Urinary bladder (tissue), 4 donors: Measurements from ENCODE around the gene SUSD6. TPM values are rescaled to one million over a fixed set of nuclear protein-coding genes. Genes with fewer than 3 reads are reported as not detected.

ENCODE experiments used
- DNase-seq: peaks from one replicate; pipeline ENCODE4 v3.0.0-alpha.2; 2015; ENCODE audit errors: extremely low spot score
- H3K27ac ChIP-seq: one replicate; pipeline ENCODE4 v1.5.1; 2013; ENCODE audit warnings: low read depth, mild to moderate bottlenecking, moderate library complexity
- H3K36me3 ChIP-seq: one replicate; pipeline ENCODE4 v1.6.1; 2013; ENCODE audit warnings: mild to moderate bottlenecking, moderate library complexity; ENCODE audit not compliant: insufficient read depth
- H3K4me1 ChIP-seq: one replicate; pipeline ENCODE4 v1.6.1; 2013; ENCODE audit warnings: mild to moderate bottlenecking, moderate library complexity; ENCODE audit not compliant: insufficient read depth
- H3K4me3 ChIP-seq: one replicate; pipeline ENCODE4 v1.5.1; 2013; ENCODE audit warnings: low read depth, low read length
- WGBS: extraction: QIAGEN DNeasy Blood & Tissue Kit; methylation state at CpG from one replicate; pipeline ENCODE4 v1.1.7; 2013; 5-methylcytosine and 5-hydroxymethylcytosine counted together
- polyA plus RNA-seq: library from polyadenylated mRNA; stranded (reverse); fragments of 200-250 nt; gene quantifications from one replicate; pipeline ENCODE4 v1.2.3, GENCODE V29; 2013
- total RNA-seq: library from RNA; depleted of rRNA; stranded (reverse); fragments of >200 nt; gene quantifications from one replicate; pipeline ENCODE4 v1.2.3, GENCODE V29; 2014
- donor health status: healthy with polysubstance abuse.
- donor health status: healthy.

SUSD6 gene
- total and polyA plus RNA-seq, 2 donors: 12.5 to 20.0 TPM

DNA sequence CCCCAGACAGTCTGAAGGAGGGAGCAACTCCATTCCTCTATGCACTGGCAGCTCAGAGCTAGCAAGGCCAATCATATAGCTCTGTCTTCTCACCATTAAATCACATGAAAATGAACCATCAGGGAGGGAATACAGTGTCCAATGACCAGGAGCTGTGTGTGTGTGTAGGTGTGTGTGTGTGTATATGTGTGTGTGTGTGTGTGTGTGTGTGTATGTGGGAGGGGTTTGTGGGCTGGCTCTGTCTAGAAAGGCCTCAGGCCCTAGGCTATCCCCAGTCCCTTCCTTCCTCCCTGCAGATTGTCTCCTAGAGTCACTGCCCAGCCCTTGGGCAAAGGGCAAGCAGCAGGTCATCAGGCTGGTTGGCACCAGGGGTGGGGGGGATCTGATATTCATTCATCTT lies 5.7 kb upstream of the SUSD6 start:
- Histone ChIP-seq H3K27ac (no peak overlapping the region), H3K4me1 (no peaks in the 10 kb centered on the region), H3K36me3 (no peaks in the 10 kb centered on the region), H3K4me3 (no peak overlapping the region)
- no peak for DNase-seq

GRCh38 chr14:69606258-69607184 lies 4.9 kb upstream of the SUSD6 start:
- 87% methylated on average over 5 of the region's 5 CpGs for WGBS

GRCh38 chr14:69610020-69610873 lies 1.1 kb upstream of the SUSD6 start:
- Histone ChIP-seq H3K27ac (no peak overlapping the region), H3K36me3 (no peaks in the 10 kb centered on the region), H3K4me3 (no peak overlapping the region), H3K4me1 (no peaks in the 10 kb centered on the region)
- DNase-seq: no peak
- 50% methylated on average over 8 of the region's 8 CpGs for WGBS

More at GRCh38 chr14:69606258-69607184, 4.9 kb upstream of the SUSD6 start:
- Histone ChIP-seq H3K4me3 (no peak overlapping the region), H3K36me3 (no peaks in the 10 kb centered on the region), H3K27ac (no peak overlapping the region), H3K4me1 (no peaks in the 10 kb centered on the region)
- DNase-seq: no peak

- no peaks in the 10 kb centered on the region for H3K36me3 ChIP-seq
- WGBS: 14% methylated on average over 8 of the region's 8 CpGs
- no peaks in the 10 kb centered on the region for H3K4me1 ChIP-seq
- DNase-seq: no peak
- H3K27ac ChIP-seq: no peak overlapping the region
- H3K4me3 ChIP-seq: peak overlapping the region; percentile 95
Observed at GRCh38 chr14:69610874-69611171, 573 bp upstream of the SUSD6 start.

DNA sequence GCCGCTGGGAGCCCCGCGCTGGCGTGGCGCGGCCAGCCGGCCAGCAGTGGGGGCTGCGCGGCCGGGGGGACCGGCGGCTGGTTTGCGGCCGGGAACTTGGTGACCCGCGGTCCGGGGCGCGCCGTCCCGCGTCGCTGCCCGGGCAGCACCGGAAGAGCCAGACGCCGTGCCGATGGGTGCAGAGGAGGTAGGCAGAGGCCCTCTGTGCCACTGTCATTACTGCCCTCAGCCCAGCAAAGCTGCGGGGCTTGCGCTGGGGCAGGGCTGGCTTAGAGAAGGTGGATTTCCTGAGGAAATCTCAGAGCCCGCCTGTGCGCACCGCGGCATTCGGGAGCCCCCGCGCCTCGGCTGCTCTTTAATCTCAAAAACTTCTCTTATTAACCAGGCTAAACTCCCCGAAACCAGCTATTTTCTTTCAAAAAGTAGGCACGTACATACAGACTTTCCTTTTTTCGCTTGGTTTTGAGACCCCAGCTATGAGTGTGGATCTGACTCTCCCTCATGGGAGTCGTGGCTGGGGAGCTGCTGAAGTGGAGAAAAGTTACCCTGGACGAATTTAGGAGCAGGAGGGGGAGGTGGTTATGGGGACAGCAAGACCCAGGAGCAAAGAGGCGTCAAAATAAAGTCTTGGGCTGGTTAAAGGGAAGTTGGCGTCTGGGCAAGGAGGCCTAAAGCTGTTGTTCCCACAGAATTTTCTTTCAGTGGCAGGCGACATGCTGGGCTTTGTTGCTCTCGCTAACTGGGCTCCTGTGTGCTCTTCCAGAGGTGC lies 802 bp downstream of the SUSD6 start:
- Histone ChIP-seq H3K4me1 (no peaks in the 10 kb centered on the region), H3K4me3 (peak overlapping the region; percentile 95), H3K27ac (peak overlapping the region; percentile 94), H3K36me3 (no peaks in the 10 kb centered on the region)
- WGBS: under 1% methylated on average over 47 of the region's 47 CpGs
- DNase-seq: no peak

DNA sequence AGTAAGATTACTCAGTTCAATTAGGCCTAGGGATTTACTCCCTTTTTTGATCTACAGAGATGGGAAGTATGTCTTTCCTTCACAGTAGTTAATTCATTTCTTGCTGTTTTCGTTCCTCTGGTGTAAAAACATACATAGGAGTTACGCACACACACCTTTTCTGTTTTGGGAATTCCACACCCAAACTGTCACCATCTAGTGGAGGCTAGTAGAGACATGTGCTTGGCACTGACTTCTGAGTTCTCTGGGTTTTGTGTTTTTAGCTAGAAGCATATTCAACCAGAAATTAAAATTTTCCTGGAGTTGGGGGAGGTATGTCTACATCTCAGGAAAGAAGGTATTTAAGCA lies 1.4 kb downstream of the SUSD6 start:
- Histone ChIP-seq H3K27ac (peak overlapping the region; percentile 94), H3K36me3 (no peaks in the 10 kb centered on the region), H3K4me1 (no peaks in the 10 kb centered on the region), H3K4me3 (peak overlapping the region; percentile 95)
- no peak for DNase-seq
- WGBS: 22% methylated on average over 2 of the region's 2 CpGs

DNA sequence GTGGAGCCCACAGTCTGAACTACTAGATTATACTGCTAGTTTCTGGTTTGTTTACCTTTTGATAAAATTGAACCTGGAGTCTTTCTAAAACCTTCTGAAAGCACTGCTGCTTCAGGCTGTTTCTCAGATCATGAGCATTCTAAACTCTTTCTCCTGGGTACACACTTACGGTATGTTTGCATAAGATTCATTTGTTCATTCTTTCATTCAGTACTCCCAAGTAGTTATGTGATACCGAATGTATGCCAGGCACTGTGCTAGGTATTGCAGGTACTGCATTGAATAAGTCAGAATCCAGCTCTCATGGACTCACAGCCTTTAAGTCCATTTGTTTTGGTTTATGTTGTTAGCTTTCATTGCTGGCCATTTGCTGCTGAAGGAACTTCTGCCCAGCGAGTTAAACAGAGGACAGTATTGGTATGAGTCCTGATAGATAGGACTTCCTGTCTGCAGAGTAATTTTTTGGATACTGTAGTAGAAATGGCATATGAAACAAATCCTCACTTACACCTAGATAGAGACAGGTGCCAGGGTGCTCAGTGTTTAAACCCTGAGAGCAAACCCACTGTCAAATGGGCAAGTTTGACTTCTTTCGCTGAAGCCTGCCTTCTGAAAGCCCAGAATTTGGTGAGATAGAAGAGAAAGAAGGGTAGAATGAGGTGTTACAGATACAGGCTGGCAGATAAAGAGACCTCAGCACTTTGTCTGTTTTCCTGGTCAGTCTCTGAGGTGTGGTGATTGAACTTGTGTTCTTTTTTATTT lies 2.1 kb downstream of the SUSD6 start:
- Histone ChIP-seq H3K4me3 (no peak overlapping the region), H3K36me3 (no peaks in the 10 kb centered on the region), H3K4me1 (no peaks in the 10 kb centered on the region), H3K27ac (no peak overlapping the region)
- WGBS: 76% methylated on average over 4 of the region's 4 CpGs
- DNase-seq: no peak

DNA sequence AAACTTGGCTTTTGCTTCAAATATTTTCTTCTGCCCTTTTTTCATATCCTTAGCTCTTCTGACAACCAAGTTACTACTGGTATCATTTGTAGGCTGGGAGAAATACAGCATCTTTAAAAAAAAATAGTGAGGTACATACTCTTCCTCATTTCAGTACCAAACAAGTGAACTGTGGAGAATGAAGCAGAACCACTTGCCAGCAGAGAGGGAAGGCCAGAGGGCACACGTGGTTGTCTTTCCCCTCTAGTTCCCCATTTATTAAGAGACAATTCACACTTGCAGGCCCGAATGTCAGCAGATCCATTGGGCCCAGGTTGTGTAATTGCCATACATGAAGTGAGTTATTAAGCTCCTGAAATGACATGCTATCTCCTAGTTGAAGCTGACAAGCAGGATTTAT lies 3.2 kb downstream of the SUSD6 start:
- Histone ChIP-seq H3K4me3 (no peak overlapping the region), H3K27ac (peak overlapping the region; percentile 59), H3K36me3 (no peaks in the 10 kb centered on the region), H3K4me1 (peaks cover 1% of the 10 kb centered on the region)
- no peak for DNase-seq
- 51% methylated on average over 2 of the region's 2 CpGs for WGBS

GRCh38 chr14:69615121-69615495 lies 3.7 kb downstream of the SUSD6 start:
- H3K27ac ChIP-seq: peak overlapping the region; percentile 59
- H3K36me3 ChIP-seq: no peaks in the 10 kb centered on the region
- H3K4me3 ChIP-seq: no peak overlapping the region
- DNase-seq: no peak
- WGBS: 66% methylated on average over 5 of the region's 5 CpGs
- peaks cover 1% of the 10 kb centered on the region for H3K4me1 ChIP-seq

DNA sequence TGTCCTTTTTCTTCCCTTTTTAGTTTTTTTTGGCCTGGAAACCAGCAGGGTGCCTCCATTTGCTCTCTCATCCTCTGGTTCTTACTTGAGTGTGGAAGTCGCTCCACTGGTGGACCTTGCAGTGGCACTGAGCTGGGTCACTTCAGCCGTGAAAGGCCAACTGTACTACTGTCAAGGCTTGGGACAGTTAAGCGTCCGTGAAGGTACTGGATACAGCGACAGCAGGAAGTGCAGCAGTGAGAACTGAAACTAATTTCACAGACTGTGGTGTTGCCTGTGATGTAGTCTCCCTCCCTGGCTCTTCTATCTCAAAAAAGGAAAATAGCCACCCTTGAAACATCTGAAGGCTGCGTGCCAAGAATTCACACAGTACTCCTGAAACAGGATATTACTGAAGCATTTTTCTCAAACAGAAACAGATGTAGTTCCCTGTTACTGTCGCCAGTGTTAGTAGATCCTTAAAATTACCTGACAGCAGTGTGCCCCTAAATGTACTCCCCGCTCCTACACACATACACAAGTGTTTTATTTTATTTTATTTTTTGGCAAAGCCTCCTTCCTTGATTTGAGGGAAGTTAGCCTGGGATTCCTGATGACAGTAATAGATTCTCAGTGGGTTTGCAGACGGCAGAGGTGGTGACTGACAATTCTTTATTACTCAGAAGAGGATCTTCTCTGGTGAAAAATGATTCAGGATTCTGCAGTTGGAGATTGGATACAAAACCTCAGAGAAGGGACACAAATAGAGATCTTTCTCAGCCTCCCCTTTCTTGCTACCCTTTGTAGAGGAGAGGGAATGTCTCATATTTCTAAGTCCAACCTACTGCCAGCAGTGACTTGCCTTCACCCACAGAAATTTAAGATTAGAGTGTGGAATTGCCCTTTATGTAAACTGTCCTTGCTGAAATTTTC lies 4.4 kb downstream of the SUSD6 start:
- Histone ChIP-seq H3K36me3 (no peaks in the 10 kb centered on the region), H3K27ac (peak overlapping the region; percentile 61), H3K4me1 (peaks cover 1% of the 10 kb centered on the region), H3K4me3 (no peak overlapping the region)
- DNase-seq: no peak
- 30% methylated on average over 9 of the region's 9 CpGs for WGBS

- Histone ChIP-seq H3K4me1 (peaks cover 1% of the 10 kb centered on the region), H3K36me3 (no peaks in the 10 kb centered on the region), H3K4me3 (no peak overlapping the region), H3K27ac (peak overlapping the region; percentile 61)
- WGBS: 43% methylated on average over 1 of the region's 1 CpG
- no peak for DNase-seq
Observed at GRCh38 chr14:69616408-69616773, 5.0 kb downstream of the SUSD6 start.

GRCh38 chr14:69617796-69618195 lies 6.4 kb downstream of the SUSD6 start:
- 63% methylated on average over 1 of the region's 1 CpG for WGBS
- Histone ChIP-seq H3K36me3 (no peaks in the 10 kb centered on the region), H3K27ac (no peak overlapping the region), H3K4me3 (no peak overlapping the region), H3K4me1 (peaks cover 1% of the 10 kb centered on the region)
- DNase-seq: no peak
